HepG2 (cell line): ENCODE data around the gene LRRC8D. TPM values are rescaled to one million over a fixed set of nuclear protein-coding genes. Genes with fewer than 3 reads are reported as not detected.

Experiments used
- ATAC-seq: fragments of 200-7000 bp; cut with Tn5 transposase; 3 replicates; pipeline ENCODE4 v1.9.1; 2020; ENCODE audit warnings: mild to moderate bottlenecking, moderate library complexity
- BruUV-seq: library from RNA; stranded (reverse); fragments of 400-500 nt; replicated peaks from 2 replicates; lab custom pipeline; 2021; lab: Mats Ljungman, UMichigan
- CTCF ChIA-PET: fragments of 300-600 bp; formaldehyde crosslinking; extraction: SDS; loops from one replicate; lab custom pipeline; 2021; ENCODE audit warnings: low total read pairs, inconsistent platforms, low intra/inter-chr PET ratio; lab: Yijun Ruan, JAX
- POLR2A ChIA-PET: fragments of 350-600 bp; sonication (Branson Sonifier 250); formaldehyde crosslinking; loops from one replicate; lab custom pipeline; 2020; ENCODE audit warnings: antibody characterized with exemption, inconsistent platforms; lab: Yijun Ruan, JAX
- DNase-seq: peaks from one replicate; pipeline ENCODE4 v3.0.0-alpha.2; 2015; ENCODE audit warnings: low spot score
- FAIRE-seq: peaks from 3 replicates; lab custom pipeline; 2011; peaks lifted over from hg19 to GRCh38; lab: Jason Lieb, UNC
- H2AFZ ChIP-seq: one replicate; pipeline ENCODE4 v1.6.1; 2011; ENCODE audit warnings: low read length, inconsistent platforms
- H3K27ac ChIP-seq: fragments of 300-600 bp; 3 replicates; pipeline ENCODE4 v1.8.0; 2011; ENCODE audit warnings: mixed run types, mild to moderate bottlenecking, mixed read lengths, low read length, inconsistent platforms; ENCODE audit not compliant: insufficient read depth; ENCODE audit errors: extremely low read length
- H3K27me3 ChIP-seq, 2 experiments: fragments of 200-600 bp in 1 of 2; 2 replicates in 1 of 2; 3 replicates in 1 of 2; pipeline versions ENCODE4 v1.6.0 to v1.8.0; 2011; ENCODE audit warnings: low read length in 2 of 2, mild to moderate bottlenecking in 2 of 2, moderate library complexity in 2 of 2, inconsistent platforms in 1 of 2; ENCODE audit not compliant: insufficient read depth in 2 of 2, control insufficient read depth in 1 of 2
- H3K36me3 ChIP-seq, 2 experiments: fragments of 200-600 bp in 1 of 2; replicated peaks in 1 of 2; 2 replicates in 1 of 2; 3 replicates in 1 of 2; pipeline versions ENCODE4 v1.5.1 to v1.8.0; 2011; ENCODE audit warnings: low read length in 2 of 2, inconsistent platforms in 1 of 2; ENCODE audit not compliant: insufficient read depth in 2 of 2, control insufficient read depth in 1 of 2
- H3K4me1 ChIP-seq: 2 replicates; pipeline ENCODE4 v1.5.1; 2012; ENCODE audit warnings: low read length, inconsistent platforms; ENCODE audit not compliant: insufficient read depth
- H3K4me2 ChIP-seq: 2 replicates; pipeline ENCODE4 v1.6.0; 2011; ENCODE audit warnings: low read depth, low read length, inconsistent platforms
- H3K4me3 ChIP-seq, 3 experiments: fragments of 200-600 bp in 1 of 3; sonication (generic), shearing (Covaris generic) in 1 of 3; replicated peaks in 1 of 3; 2 replicates each; pipeline ENCODE4 v1.5.1; 2011 to 2016; ENCODE audit warnings: low read length in 3 of 3, inconsistent platforms in 2 of 3, low read depth in 2 of 3, mild to moderate bottlenecking in 2 of 3, control low read depth in 1 of 3, mixed read lengths in 1 of 3; ENCODE audit not compliant: insufficient read depth in 1 of 3
- H3K79me2 ChIP-seq: one replicate; pipeline ENCODE4 v1.6.1; 2011; ENCODE audit warnings: low read length, inconsistent platforms; ENCODE audit not compliant: insufficient read depth
- H3K9ac ChIP-seq: 2 replicates; pipeline ENCODE4 v1.6.0; 2011; ENCODE audit warnings: mild to moderate bottlenecking, low read depth, low read length, inconsistent platforms; ENCODE audit not compliant: insufficient read depth
- H3K9me3 ChIP-seq: 2 replicates; pipeline ENCODE4 v1.5.1; 2012; ENCODE audit warnings: mild to moderate bottlenecking, low read length
- H4K20me1 ChIP-seq: 2 replicates; pipeline ENCODE4 v1.6.0; 2011; ENCODE audit warnings: inconsistent platforms, mild to moderate bottlenecking, low read length, moderate library complexity; ENCODE audit not compliant: insufficient read depth
- ATM ChIP-seq: fragments of 450-650 bp; IDR thresholded peaks from 2 replicates; pipeline ENCODE4 v1.7.1; 2017; ENCODE audit warnings: mild to moderate bottlenecking, borderline replicate concordance
- DDIT3 ChIP-seq: sonication (generic); formaldehyde crosslinking; IDR thresholded peaks from 2 replicates; pipeline ENCODE4 v1.4.0; 2020; ENCODE audit warnings: mild to moderate bottlenecking, missing genetic modification reagents
- KIAA2018 ChIP-seq: sonication (generic); formaldehyde crosslinking; IDR thresholded peaks from 2 replicates; pipeline ENCODE4 v1.5.0; 2020; ENCODE audit warnings: mild to moderate bottlenecking, missing genetic modification reagents, borderline replicate concordance
- ZNF562 ChIP-seq: sonication (generic); formaldehyde crosslinking; IDR thresholded peaks from 2 replicates; pipeline ENCODE4 v1.8.0; 2022; ENCODE audit warnings: missing genetic modification reagents, borderline replicate concordance
- ZNF605 ChIP-seq: sonication (generic); formaldehyde crosslinking; IDR thresholded peaks from 2 replicates; pipeline ENCODE4 v1.8.0; 2022; ENCODE audit warnings: mild to moderate bottlenecking, missing genetic modification reagents
- ZNF720 ChIP-seq: sonication (generic); formaldehyde crosslinking; IDR thresholded peaks from 2 replicates; pipeline ENCODE4 v1.4.0; 2020; ENCODE audit warnings: missing genetic modification reagents
- ZNF883 ChIP-seq: sonication (generic); formaldehyde crosslinking; IDR thresholded peaks from 2 replicates; pipeline ENCODE4 v1.5.1; 2020; ENCODE audit warnings: mild to moderate bottlenecking, missing genetic modification reagents; ENCODE audit errors: not compliant biosample characterization
- WGBS: methylation state at CpG from one replicate; pipeline ENCODE4 v1.1.6; 2017; ENCODE audit warnings: low lambda C conversion rate; 5-methylcytosine and 5-hydroxymethylcytosine counted together
- in situ Hi-C: cut with HindIII; loops from 2 replicates; pipeline ENCODE4 v1.10.0; 2017; ENCODE audit warnings: low pct_unique_long_range_greater_than_20kb; ENCODE audit not compliant: extremely low pct_ligation_motif_present
- intact Hi-C: fragments of 100-400 bp; cut with micrococcal nuclease; formaldehyde crosslinking; loops from one replicate; pipeline ENCODE4 v1.10.0; 2022; ENCODE audit not compliant: unreplicated experiment
- polyA plus RNA-seq, 8 experiments: library from polyadenylated mRNA; depleted of rRNA in 3 of 8; stranded (reverse) in 7 of 8; unstranded in 1 of 8; fragments of >200 nt; fragmentation: Illumina TruSeq in 4 of 8; extraction: Trizol in 4 of 8; gene quantifications; 2 replicates each; pipeline versions ENCODE4 v1.2.1 to v1.2.3, GENCODE V29; 2011 to 2016; ENCODE audit warnings: low read depth in 4 of 8, missing spikeins in 1 of 8, mixed read lengths in 1 of 8; ENCODE audit not compliant: insufficient read depth in 1 of 8
- total RNA-seq, 5 experiments: library from RNA; depleted of rRNA; stranded (reverse); fragments of >200 nt; fragmentation: Illumina TruSeq; extraction: Trizol; gene quantifications; 2 replicates each; pipeline ENCODE4 v1.2.3, GENCODE V29; 2016; ENCODE audit warnings: low read depth in 1 of 5
- TF ChIP-seq, protein P1 (sequence below): sonication (generic); formaldehyde crosslinking; conservative IDR thresholded peaks from 2 replicates; pipeline ENCODE4 v1.8.1; 2023; ENCODE audit warnings: missing genetic modification reagents
- TF ChIP-seq, protein P2 (sequence below): sonication (generic); formaldehyde crosslinking; IDR thresholded peaks from 2 replicates; pipeline ENCODE4 v1.5.1; 2020; ENCODE audit warnings: mild to moderate bottlenecking, moderate library complexity, missing genetic modification reagents
- TF ChIP-seq, protein P3 (sequence below): IDR thresholded peaks from 2 replicates; pipeline ENCODE4 v1.6.1; 2016; ENCODE audit warnings: low read depth, control low read depth

Gene LRRC8D
- total and polyA plus RNA-seq, 2 of the 13 experiments (the other 11 are each of a cell fraction or from before 2014, with no cell fraction given) = 29.9 to 45.5 TPM

- ATAC-seq (no peak), FAIRE-seq (no peak), DNase-seq (no peak)
- H2AFZ ChIP-seq = no peak overlapping the region
- no peaks in the 10 kb centered on the region for H4K20me1 ChIP-seq
- no peak overlapping the region for H3K27ac ChIP-seq
- no peak overlapping the region for H3K4me2 ChIP-seq
- intact Hi-C loops (loop anchor here (10.0 kb wide), 1 partner anchor 150 kb away; no protein-coding TSS in a partner anchor), in situ Hi-C loops (no loop called here)
- CTCF ChIA-PET = no interaction called here
- no peaks in the 10 kb centered on the region for H3K27me3 ChIP-seq
- H3K79me2 ChIP-seq = no peaks in the 10 kb centered on the region
- H3K36me3 ChIP-seq = no peaks in the 10 kb centered on the region
- POLR2A ChIA-PET = no interaction called here
- H3K9me3 ChIP-seq = no peaks in the 10 kb centered on the region
- no TSS peak for BruUV-seq
- H3K4me3 ChIP-seq = no peak overlapping the region
- H3K9ac ChIP-seq = no peak overlapping the region
- 59% methylated on average over 1 of the region's 1 CpG for WGBS
- H3K4me1 ChIP-seq = peaks cover 75% of the 10 kb centered on the region
- TF ChIP-seq KIAA2018 (no peak), ZNF562 (CRISPR knock-in tag) (no peak), ATM (no peak), ZNF605 (CRISPR knock-in tag) (no peak), ZNF883 (no peak), DDIT3 (CRISPR knock-in tag) (no peak), ZNF720 (CRISPR knock-in tag) (no peak)
- TF ChIP-seq, protein P1, sequence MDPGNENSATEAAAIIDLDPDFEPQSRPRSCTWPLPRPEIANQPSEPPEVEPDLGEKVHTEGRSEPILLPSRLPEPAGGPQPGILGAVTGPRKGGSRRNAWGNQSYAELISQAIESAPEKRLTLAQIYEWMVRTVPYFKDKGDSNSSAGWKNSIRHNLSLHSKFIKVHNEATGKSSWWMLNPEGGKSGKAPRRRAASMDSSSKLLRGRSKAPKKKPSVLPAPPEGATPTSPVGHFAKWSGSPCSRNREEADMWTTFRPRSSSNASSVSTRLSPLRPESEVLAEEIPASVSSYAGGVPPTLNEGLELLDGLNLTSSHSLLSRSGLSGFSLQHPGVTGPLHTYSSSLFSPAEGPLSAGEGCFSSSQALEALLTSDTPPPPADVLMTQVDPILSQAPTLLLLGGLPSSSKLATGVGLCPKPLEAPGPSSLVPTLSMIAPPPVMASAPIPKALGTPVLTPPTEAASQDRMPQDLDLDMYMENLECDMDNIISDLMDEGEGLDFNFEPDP (CRISPR knock-in tag) = no peak
- TF ChIP-seq, protein P2, sequence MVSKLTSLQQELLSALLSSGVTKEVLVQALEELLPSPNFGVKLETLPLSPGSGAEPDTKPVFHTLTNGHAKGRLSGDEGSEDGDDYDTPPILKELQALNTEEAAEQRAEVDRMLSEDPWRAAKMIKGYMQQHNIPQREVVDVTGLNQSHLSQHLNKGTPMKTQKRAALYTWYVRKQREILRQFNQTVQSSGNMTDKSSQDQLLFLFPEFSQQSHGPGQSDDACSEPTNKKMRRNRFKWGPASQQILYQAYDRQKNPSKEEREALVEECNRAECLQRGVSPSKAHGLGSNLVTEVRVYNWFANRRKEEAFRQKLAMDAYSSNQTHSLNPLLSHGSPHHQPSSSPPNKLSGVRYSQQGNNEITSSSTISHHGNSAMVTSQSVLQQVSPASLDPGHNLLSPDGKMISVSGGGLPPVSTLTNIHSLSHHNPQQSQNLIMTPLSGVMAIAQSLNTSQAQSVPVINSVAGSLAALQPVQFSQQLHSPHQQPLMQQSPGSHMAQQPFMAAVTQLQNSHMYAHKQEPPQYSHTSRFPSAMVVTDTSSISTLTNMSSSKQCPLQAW = no peak
- TF ChIP-seq, protein P3, sequence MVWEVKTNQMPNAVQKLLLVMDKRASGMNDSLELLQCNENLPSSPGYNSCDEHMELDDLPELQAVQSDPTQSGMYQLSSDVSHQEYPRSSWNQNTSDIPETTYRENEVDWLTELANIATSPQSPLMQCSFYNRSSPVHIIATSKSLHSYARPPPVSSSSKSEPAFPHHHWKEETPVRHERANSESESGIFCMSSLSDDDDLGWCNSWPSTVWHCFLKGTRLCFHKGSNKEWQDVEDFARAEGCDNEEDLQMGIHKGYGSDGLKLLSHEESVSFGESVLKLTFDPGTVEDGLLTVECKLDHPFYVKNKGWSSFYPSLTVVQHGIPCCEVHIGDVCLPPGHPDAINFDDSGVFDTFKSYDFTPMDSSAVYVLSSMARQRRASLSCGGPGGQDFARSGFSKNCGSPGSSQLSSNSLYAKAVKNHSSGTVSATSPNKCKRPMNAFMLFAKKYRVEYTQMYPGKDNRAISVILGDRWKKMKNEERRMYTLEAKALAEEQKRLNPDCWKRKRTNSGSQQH (CRISPR knock-in tag) = no peak
Measured at GRCh38 chr1:89954401-89954800, 133.6 kb downstream of the LRRC8D start.
